Heart right ventricle (tissue), 16 donors: ENCODE results near the gene APOL6. TPM values are rescaled to one million over a fixed set of nuclear protein-coding genes. Genes with fewer than 3 reads are reported as not detected.

ENCODE experiments used
- ATAC-seq, 8 donors: fragments of 200-7000 bp; cut with Tn5 transposase; one replicate each; pipeline ENCODE4 v1.9.1; 2020; ENCODE audit warnings: mild to moderate bottlenecking in 8 of 8, moderate library complexity in 8 of 8, moderate number of reproducible peaks in 1 of 8
- DNase-seq, 2 donors: peaks; one replicate each; pipeline ENCODE4 v3.0.0-alpha.2; 2020
- H3K27ac ChIP-seq, 10 donors: fragments of 200-600 bp; sonication (generic) in 2 of 10; one replicate each; pipeline versions ENCODE4 v1.5.0 to v1.8.0; 2020 to 2022; ENCODE audit warnings: mild to moderate bottlenecking in 3 of 10
- H3K27me3 ChIP-seq, 7 donors: fragments of 200-600 bp; one replicate each; pipeline ENCODE4 v1.8.0; 2021 to 2022; ENCODE audit warnings: mild to moderate bottlenecking in 2 of 7
- H3K36me3 ChIP-seq, 9 donors: fragments of 200-600 bp; sonication (generic) in 1 of 9; one replicate each; pipeline versions ENCODE4 v1.5.0 to v1.8.0; 2020 to 2022; ENCODE audit warnings: mild to moderate bottlenecking in 2 of 9
- H3K4me1 ChIP-seq, 9 donors: fragments of 200-600 bp; sonication (generic) in 1 of 9; one replicate each; pipeline versions ENCODE4 v1.5.0 to v1.8.0; 2020 to 2022; ENCODE audit warnings: mild to moderate bottlenecking in 4 of 9
- H3K4me3 ChIP-seq, 10 donors: fragments of 200-600 bp; sonication (generic) in 2 of 10; one replicate each; pipeline versions ENCODE4 v1.5.0 to v1.8.0; 2020 to 2022; ENCODE audit warnings: mild to moderate bottlenecking in 7 of 10, moderate library complexity in 2 of 10
- H3K9me3 ChIP-seq, 11 donors: fragments of 200-600 bp in 10 of 11; sonication (generic) in 2 of 11; one replicate each; pipeline versions ENCODE4 v1.5.0 to v1.8.0; 2013 to 2022; ENCODE audit warnings: mild to moderate bottlenecking in 2 of 11, control low read depth in 1 of 11, moderate library complexity in 1 of 11
- CTCF ChIP-seq, 9 donors: fragments of 200-600 bp; sonication (generic) in 2 of 9; IDR thresholded peaks; one replicate each; pipeline versions ENCODE4 v1.5.0 to v1.8.0; 2021 to 2022; ENCODE audit warnings: antibody characterized with exemption in 9 of 9, mild to moderate bottlenecking in 5 of 9, moderate library complexity in 1 of 9
- WGBS, 2 donors: extraction: QIAGEN DNeasy Blood & Tissue Kit; methylation state at CpG; one replicate each; pipeline ENCODE4 v1.1.7; 2013; ENCODE audit warnings: inconsistent platforms in 1 of 2; 5-methylcytosine and 5-hydroxymethylcytosine counted together
- intact Hi-C, 10 donors: fragments of 100-400 bp; cut with DNase I; formaldehyde crosslinking; loops; one replicate each; pipeline versions ENCODE4 v1.11.1 to v1.14.2; 2022
- polyA plus RNA-seq, 2 donors: library from polyadenylated mRNA; stranded (reverse); fragments of 200-250 nt; gene quantifications; one replicate each; pipeline ENCODE4 v1.2.3, GENCODE V29; 2013
- total RNA-seq, 10 donors: library from RNA; stranded (reverse); fragmentation: NEBNext Ultra II Directional in 3 of 10; extraction: Animal tissue kit (Norgen Biotek cat#: 25700) in 3 of 10; gene quantifications; one replicate each; pipeline versions ENCODE4 v1.2.1 to v1.2.4, GENCODE V29; 2021 to 2023
- donor health status: Arrhythmogenic right ventricular cardiomyopathy.
- donor health status: ischemic (EF 13 %, LVEDD 7.1; RV severe dilation, severe dysfunction).
- donor health status: healthy with polysubstance abuse.
- donor health status: DM: no; HTN: yes; CAD: no.
- donor health status: DM: no; HTN: no; CAD: no.
- donor health status: ischemic (EF 25% LVEDD 6.9; RV normal size, moderate dysfunction).
- donor health status: ischemic (EF 25% LVEDD 5.7; RV mildly dilated, moderate dysfunction).
- donor health status: healthy.
- donor health status: DM: yes; HTN: yes; CAD: no.
- donor health status: Ischemic cardiomyopathy.
- donor health status: ischemic (EF 35%, LVEDD 5.7; RV mildly dilated, moderate dysfunction).
- donor health status: nonischemic (EF 11% LVEDD 7.7; RV severe dilation, severe dysfunction).
- donor health status: DM: yes; HTN: yes; CAD: no.
- donor health status: PGD.
- donor health status: ischemic (EF 29% LVEDD 5.4; RV normal size, mild dysfunction).
- donor health status: nonischemic (EF 23%, LVEDD 6.1; RV moderate dilation, normal function).

APOL6 gene
- total and polyA plus RNA-seq, 12 donors, result 1.7 to 51.9 (median 7.6) TPM

- no peak overlapping the region for H3K27ac ChIP-seq
These were observed 47.1 kb upstream of the APOL6 start for GRCh38 chr22:35601013-35601580.

GRCh38 chr22:35601743-35602615 lies 46.3 kb upstream of the APOL6 start:
- no peak overlapping the region for H3K4me3 ChIP-seq
- TF ChIP-seq CTCF (IDR thresholded peaks at IDR 0.05), result no peak
- no peaks in the 10 kb centered on the region for H3K27me3 ChIP-seq
- intact Hi-C loops, result no loop called here
- H3K4me1 ChIP-seq, result peaks cover 7 to 83% (median 32%) of the 10 kb centered on the region in 9 donors
- peaks cover 0 to 10% (median 0%) of the 10 kb centered on the region in 9 donors for H3K36me3 ChIP-seq
- H3K9me3 ChIP-seq, result no peaks in the 10 kb centered on the region
- peak overlapping the region in 4 of 10 donors; percentile 25 to 50 (median 37) for H3K27ac ChIP-seq
- DNase-seq (no peak), ATAC-seq (peak in 1 of 8 donors; percentile 14)
- WGBS, 2 donors, result 59 to 61% methylated on average over 9 of the region's 9 CpGs

More at GRCh38 chr22:35601013-35601580, 47.1 kb upstream of the APOL6 start:
- no peak overlapping the region for H3K4me3 ChIP-seq
- ATAC-seq (no peak), DNase-seq (no peak)
- peaks cover 2 to 75% (median 26%) of the 10 kb centered on the region in 9 donors for H3K4me1 ChIP-seq
- no peaks in the 10 kb centered on the region for H3K9me3 ChIP-seq
- intact Hi-C loops, result no loop called here
- no peak for TF ChIP-seq CTCF (IDR thresholded peaks at IDR 0.05)
- no peaks in the 10 kb centered on the region for H3K27me3 ChIP-seq
- peaks cover 0 to 6% (median 0%) of the 10 kb centered on the region in 9 donors for H3K36me3 ChIP-seq
- 96 to 97% methylated on average over 5 of the region's 5 CpGs for WGBS, 2 donors

- H3K4me1 ChIP-seq, result peaks cover 10 to 83% (median 45%) of the 10 kb centered on the region in 9 donors
- peak overlapping the region in 9 of 10 donors; percentile 31 to 92 (median 79) for H3K27ac ChIP-seq
- intact Hi-C loops, result no loop called here
- H3K9me3 ChIP-seq, result no peaks in the 10 kb centered on the region
- WGBS, 2 donors, result 37 to 47% methylated on average over 9 of the region's 9 CpGs
- TF ChIP-seq CTCF (IDR thresholded peaks at IDR 0.05), result no peak
- no peak overlapping the region for H3K4me3 ChIP-seq
- H3K36me3 ChIP-seq, result peaks cover 0 to 25% (median 0%) of the 10 kb centered on the region in 9 donors
- H3K27me3 ChIP-seq, result no peaks in the 10 kb centered on the region
- peak in 2 of 8 donors; percentile 17 to 23 for ATAC-seq
- no peak for DNase-seq
These were observed 43.5 kb upstream of the APOL6 start for GRCh38 chr22:35604621-35605368.

- Histone ChIP-seq H3K4me1 (peaks cover 10 to 83% (median 40%) of the 10 kb centered on the region in 9 donors), H3K4me3 (no peak overlapping the region), H3K9me3 (no peaks in the 10 kb centered on the region), H3K27me3 (no peaks in the 10 kb centered on the region), H3K36me3 (peaks cover 0 to 31% (median 0%) of the 10 kb centered on the region in 9 donors), H3K27ac (peak overlapping the region; percentile 29 to 92 (median 78))
- no peak for TF ChIP-seq CTCF (IDR thresholded peaks at IDR 0.05)
- ATAC-seq (no peak), DNase-seq (no peak)
- intact Hi-C loops, result no loop called here
- WGBS, 2 donors, result 58 to 60% methylated on average over 2 of the region's 2 CpGs
These were observed 42.9 kb upstream of the APOL6 start for GRCh38 chr22:35605369-35605680.
